ENCODE measurements around the gene LINGO4. TPM values are rescaled to one million over a fixed set of nuclear protein-coding genes. Genes with fewer than 3 reads are reported as not detected.

Gene LINGO4
- total and polyA plus RNA-seq, 2 of the 13 experiments (the other 11 are each of a cell fraction or from before 2014, with no cell fraction given) = 0.02 to 0.05 TPM

DNA sequence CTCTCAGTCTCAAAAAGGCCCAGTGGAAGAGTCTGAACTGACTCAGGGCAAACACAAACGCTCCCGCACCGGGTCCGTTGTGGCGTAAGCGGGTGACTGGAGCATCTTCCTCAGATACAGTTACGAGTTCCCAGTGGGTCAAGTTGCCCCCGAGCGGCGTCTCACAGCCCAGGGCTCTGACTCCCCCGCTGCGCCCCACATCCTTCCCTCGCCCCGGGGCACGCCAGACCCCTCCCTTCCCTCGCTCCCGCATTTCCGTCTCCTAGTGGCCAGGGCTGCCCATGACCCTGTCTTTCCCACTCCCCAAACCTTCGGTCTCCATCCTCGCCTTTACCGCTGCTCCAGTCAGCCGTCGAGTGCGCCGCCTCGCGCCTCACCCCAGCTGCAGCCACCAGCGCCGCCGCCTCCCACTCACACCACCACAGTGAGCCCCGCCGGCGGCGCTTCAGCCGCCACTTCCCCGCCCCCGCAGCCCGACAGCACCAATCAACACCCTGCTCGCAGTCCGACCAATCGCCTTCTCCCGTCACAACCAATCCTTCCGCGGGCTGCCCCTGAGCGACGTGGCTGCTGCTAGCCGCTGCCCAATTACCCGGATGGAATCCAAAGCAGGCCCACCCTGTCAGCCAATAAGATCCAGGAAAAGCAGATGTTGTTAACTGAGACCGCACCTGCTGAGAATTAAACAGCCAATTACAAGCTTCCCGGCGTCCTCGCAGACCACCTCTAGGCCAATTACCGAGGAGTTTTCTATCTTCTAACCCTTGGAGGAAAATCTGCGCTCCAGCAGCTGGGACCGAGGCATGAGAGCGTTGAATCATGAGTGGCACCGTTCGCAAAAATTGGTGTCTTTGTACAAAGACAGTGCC, 14.9 kb downstream of the LINGO4 start, which contains the start of gene TDRKH (continued):
- TF ChIP-seq, protein P1, sequence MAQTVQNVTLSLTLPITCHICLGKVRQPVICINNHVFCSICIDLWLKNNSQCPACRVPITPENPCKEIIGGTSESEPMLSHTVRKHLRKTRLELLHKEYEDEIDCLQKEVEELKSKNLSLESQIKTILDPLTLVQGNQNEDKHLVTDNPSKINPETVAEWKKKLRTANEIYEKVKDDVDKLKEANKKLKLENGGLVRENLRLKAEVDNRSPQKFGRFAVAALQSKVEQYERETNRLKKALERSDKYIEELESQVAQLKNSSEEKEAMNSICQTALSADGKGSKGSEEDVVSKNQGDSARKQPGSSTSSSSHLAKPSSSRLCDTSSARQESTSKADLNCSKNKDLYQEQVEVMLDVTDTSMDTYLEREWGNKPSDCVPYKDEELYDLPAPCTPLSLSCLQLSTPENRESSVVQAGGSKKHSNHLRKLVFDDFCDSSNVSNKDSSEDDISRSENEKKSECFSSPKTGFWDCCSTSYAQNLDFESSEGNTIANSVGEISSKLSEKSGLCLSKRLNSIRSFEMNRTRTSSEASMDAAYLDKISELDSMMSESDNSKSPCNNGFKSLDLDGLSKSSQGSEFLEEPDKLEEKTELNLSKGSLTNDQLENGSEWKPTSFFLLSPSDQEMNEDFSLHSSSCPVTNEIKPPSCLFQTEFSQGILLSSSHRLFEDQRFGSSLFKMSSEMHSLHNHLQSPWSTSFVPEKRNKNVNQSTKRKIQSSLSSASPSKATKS (CRISPR knock-in tag; IDR thresholded peaks at IDR 0.05) = no peak
- TF ChIP-seq CHCHD3 (CRISPR knock-in tag; IDR thresholded peaks at IDR 0.05) (peak; percentile 92; the same call in 1 of the 2 replicates), CC2D1A (CRISPR knock-in tag; IDR thresholded peaks at IDR 0.05) (no peak), HNRNPH1 (optimal IDR thresholded peaks at IDR 0.05; ENCODE audit: low read depth, low read length) (no peak), BCLAF1 (IDR thresholded peaks at IDR 0.05) (no peak), ZBTB3 (CRISPR knock-in tag; IDR thresholded peaks at IDR 0.05; ENCODE audit: borderline replicate concordance, low read depth) (no peak), PLRG1 (conservative IDR thresholded peaks at IDR 0.05) (no peak), MAFG (CRISPR knock-in tag; IDR thresholded peaks at IDR 0.05) (no peak), ZNF75D (CRISPR knock-in tag; IDR thresholded peaks at IDR 0.05; ENCODE audit: borderline replicate concordance) (no peak), ZNF549 (CRISPR knock-in tag; IDR thresholded peaks at IDR 0.05) (no peak), TOPORS (CRISPR knock-in tag; IDR thresholded peaks at IDR 0.05) (peak; percentile 77; the same call in 1 of the 2 replicates), ZSCAN20 (CRISPR knock-in tag; IDR thresholded peaks at IDR 0.05; ENCODE audit: borderline replicate concordance) (no peak), ZNF275 (CRISPR knock-in tag; IDR thresholded peaks at IDR 0.05; ENCODE audit: borderline replicate concordance) (no peak), ZNF547 (CRISPR knock-in tag; IDR thresholded peaks at IDR 0.05) (peak; percentile 88; the same call in 1 of the 2 replicates), ZNF7 (CRISPR knock-in tag; IDR thresholded peaks at IDR 0.05) (no peak)
- TF ChIP-seq, protein P2, sequence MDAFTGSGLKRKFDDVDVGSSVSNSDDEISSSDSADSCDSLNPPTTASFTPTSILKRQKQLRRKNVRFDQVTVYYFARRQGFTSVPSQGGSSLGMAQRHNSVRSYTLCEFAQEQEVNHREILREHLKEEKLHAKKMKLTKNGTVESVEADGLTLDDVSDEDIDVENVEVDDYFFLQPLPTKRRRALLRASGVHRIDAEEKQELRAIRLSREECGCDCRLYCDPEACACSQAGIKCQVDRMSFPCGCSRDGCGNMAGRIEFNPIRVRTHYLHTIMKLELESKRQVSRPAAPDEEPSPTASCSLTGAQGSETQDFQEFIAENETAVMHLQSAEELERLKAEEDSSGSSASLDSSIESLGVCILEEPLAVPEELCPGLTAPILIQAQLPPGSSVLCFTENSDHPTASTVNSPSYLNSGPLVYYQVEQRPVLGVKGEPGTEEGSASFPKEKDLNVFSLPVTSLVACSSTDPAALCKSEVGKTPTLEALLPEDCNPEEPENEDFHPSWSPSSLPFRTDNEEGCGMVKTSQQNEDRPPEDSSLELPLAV (CRISPR knock-in tag; conservative IDR thresholded peaks at IDR 0.05; ENCODE audit: low read depth) = no peak
- TF ChIP-seq, protein P3, sequence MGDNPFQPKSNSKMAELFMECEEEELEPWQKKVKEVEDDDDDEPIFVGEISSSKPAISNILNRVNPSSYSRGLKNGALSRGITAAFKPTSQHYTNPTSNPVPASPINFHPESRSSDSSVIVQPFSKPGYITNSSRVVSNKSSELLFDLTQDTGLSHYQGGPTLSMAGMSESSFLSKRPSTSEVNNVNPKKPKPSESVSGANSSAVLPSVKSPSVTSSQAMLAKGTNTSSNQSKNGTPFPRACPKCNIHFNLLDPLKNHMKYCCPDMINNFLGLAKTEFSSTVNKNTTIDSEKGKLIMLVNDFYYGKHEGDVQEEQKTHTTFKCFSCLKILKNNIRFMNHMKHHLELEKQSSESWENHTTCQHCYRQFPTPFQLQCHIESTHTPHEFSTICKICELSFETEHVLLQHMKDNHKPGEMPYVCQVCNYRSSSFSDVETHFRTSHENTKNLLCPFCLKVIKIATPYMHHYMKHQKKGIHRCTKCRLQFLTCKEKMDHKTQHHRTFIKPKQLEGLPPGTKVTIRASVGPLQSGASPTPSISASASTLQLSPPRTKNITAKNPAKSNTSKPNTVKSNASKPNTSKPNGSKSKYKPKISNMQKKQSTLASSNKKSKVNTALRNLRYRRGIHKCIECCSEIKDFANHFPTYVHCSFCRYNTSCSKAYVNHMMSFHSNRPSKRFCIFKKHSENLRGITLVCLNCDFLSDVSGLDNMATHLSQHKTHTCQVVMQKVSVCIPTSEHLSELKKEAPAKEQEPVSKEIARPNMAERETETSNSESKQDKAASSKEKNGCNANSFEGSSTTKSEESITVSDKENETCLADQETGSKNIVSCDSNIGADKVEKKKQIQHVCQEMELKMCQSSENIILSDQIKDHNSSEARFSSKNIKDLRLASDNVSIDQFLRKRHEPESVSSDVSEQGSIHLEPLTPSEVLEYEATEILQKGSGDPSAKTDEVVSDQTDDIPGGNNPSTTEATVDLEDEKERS (CRISPR knock-in tag; IDR thresholded peaks at IDR 0.05) = peak; percentile 69; the same call in 1 of the 2 replicates

Measured in HepG2 (cell line).